ENCODE data around the gene ARHGAP15. TPM values are rescaled to one million over a fixed set of nuclear protein-coding genes. Genes with fewer than 3 reads are reported as not detected.
A peak's percentile ranks its signal among the peaks of the same experiment; 100 is the strongest.

ARHGAP15 gene
- total RNA-seq, 1 donor, result 0.43 TPM

GRCh38 chr2:143579456-143579855, 450.2 kb downstream of the ARHGAP15 start:
- no peak overlapping the region for H3K4me3 ChIP-seq (ENCODE audit: low read depth, low read length)
- TF ChIP-seq, protein P1, sequence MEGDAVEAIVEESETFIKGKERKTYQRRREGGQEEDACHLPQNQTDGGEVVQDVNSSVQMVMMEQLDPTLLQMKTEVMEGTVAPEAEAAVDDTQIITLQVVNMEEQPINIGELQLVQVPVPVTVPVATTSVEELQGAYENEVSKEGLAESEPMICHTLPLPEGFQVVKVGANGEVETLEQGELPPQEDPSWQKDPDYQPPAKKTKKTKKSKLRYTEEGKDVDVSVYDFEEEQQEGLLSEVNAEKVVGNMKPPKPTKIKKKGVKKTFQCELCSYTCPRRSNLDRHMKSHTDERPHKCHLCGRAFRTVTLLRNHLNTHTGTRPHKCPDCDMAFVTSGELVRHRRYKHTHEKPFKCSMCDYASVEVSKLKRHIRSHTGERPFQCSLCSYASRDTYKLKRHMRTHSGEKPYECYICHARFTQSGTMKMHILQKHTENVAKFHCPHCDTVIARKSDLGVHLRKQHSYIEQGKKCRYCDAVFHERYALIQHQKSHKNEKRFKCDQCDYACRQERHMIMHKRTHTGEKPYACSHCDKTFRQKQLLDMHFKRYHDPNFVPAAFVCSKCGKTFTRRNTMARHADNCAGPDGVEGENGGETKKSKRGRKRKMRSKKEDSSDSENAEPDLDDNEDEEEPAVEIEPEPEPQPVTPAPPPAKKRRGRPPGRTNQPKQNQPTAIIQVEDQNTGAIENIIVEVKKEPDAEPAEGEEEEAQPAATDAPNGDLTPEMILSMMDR (IDR thresholded peaks at IDR 0.05; ENCODE audit: insufficient read depth, low read depth, low read length), result no peak
- no peak for DNase-seq (ENCODE audit: low read depth)

DNA sequence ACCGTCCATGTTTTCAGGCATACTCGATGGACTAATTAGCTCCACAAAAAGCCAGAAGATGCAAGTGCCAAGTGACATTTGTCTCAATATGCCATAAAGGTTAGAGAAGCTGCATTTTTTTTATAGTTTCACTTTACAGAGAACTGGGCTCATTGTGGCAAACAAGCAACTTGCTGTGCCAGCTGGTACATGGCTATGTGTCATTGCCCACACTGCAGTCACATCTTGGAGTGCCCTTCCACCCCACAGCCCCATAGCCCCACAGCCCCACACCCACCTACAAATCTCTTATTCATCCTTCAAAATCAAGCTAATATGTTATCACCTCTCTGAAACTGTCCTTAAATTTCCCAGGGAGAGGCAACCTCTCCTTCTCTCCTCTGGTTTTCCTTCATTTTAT, 451.9 kb downstream of the ARHGAP15 start:
- H3K4me3 ChIP-seq (ENCODE audit: low read depth, low read length), result no peak overlapping the region
- TF ChIP-seq, protein P1 (IDR thresholded peaks at IDR 0.05; ENCODE audit: insufficient read depth, low read depth, low read length), result no peak
- DNase-seq (ENCODE audit: low read depth), result no peak

GRCh38 chr2:143582046-143582747, 453.0 kb downstream of the ARHGAP15 start:
- DNase-seq (ENCODE audit: low read depth), result peak; percentile 10
- no peak overlapping the region for H3K4me3 ChIP-seq (ENCODE audit: low read depth, low read length)
- TF ChIP-seq, protein P1 (IDR thresholded peaks at IDR 0.05; ENCODE audit: insufficient read depth, low read depth, low read length), result peak; percentile 25

DNA sequence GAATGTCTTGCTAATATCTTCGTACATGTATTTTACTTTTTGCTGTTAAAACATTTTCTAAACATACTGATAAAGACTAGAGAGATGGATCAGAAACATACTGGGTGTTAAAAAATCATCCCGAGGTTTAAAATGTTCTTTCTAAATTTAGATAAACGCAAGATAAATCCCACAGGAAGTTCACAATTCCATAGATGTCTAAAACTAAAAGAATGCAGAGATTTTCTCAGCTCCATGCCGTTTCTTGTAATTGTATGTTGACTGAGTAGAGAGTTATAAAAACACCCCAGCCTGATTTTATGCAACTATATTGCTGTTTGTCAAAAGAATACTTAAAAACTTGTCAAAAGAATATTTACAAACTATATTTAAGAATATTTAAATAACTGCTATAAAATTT, 455.7 kb downstream of the ARHGAP15 start:
- DNase-seq (ENCODE audit: low read depth), result no peak
- no peak overlapping the region for H3K4me3 ChIP-seq (ENCODE audit: low read depth, low read length)
- TF ChIP-seq, protein P1 (IDR thresholded peaks at IDR 0.05; ENCODE audit: insufficient read depth, low read depth, low read length), result no peak

- TF ChIP-seq, protein P1 (IDR thresholded peaks at IDR 0.05; ENCODE audit: insufficient read depth, low read depth, low read length), result no peak
- DNase-seq (ENCODE audit: low read depth), result no peak
- H3K4me3 ChIP-seq (ENCODE audit: low read depth, low read length), result no peak overlapping the region
Observed at GRCh38 chr2:143586119-143586518, 456.9 kb downstream of the ARHGAP15 start.

DNA sequence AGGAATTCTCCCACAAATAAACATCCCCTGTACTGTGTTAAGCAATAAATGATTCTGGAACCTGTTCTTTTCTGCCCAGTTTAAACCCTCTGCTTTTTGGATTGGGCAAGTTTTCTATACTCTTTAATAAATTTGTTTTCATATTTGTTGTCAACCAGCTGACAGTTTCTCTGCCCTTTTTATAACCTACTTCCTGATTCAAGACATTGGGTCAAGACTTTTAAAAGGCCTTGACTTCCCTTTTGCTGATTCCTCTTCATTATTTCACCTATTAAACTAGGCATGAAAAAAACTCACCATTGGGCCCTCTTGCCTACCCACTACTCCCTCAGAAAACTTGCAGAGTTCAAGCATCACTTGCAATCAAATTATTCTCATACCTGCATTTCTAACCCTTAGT, 459.5 kb downstream of the ARHGAP15 start:
- TF ChIP-seq, protein P1 (IDR thresholded peaks at IDR 0.05; ENCODE audit: insufficient read depth, low read depth, low read length), result no peak
- no peak for DNase-seq (ENCODE audit: low read depth)

DNA sequence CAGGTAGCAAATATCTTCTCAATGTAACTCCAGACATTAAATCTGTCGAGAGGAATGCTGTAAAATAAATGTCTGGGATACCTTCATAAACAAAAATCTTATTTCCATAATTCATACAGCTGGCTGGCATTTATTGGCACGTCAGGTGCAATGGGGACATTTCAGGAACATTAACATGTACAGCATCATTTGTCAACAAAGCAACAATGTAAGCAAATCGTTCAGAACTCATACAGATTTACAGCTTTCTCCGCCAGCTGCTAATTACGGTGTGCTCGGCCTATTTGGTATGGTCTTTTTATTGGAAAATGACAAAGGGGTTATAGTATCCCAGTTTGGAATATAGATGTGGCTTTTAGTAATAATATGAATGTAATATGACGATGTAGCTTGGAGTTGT, 464.9 kb downstream of the ARHGAP15 start:
- H3K4me3 ChIP-seq (ENCODE audit: low read depth, low read length), result no peak overlapping the region
- no peak for DNase-seq (ENCODE audit: low read depth)
- TF ChIP-seq, protein P1 (IDR thresholded peaks at IDR 0.05; ENCODE audit: insufficient read depth, low read depth, low read length), result no peak

More for the DNA sequence above, 459.5 kb downstream of the ARHGAP15 start:
- no peak overlapping the region for H3K4me3 ChIP-seq (ENCODE audit: low read depth, low read length)
